MM.1S (cell line): ENCODE data around the gene HOXB3.

Experiments used
- DNase-seq: peaks from one replicate; pipeline ENCODE4 v3.0.0-alpha.2; 2015
- H2AFZ ChIP-seq: fragments of 300-600 bp; sonication (generic); 2 replicates; pipeline ENCODE4 v1.6.0; 2016; ENCODE audit warnings: antibody characterized with exemption, low read length
- H3F3A ChIP-seq: fragments of 300-600 bp; sonication (generic); 2 replicates; pipeline ENCODE4 v1.6.1; 2016; ENCODE audit warnings: mild to moderate bottlenecking, antibody characterized with exemption, low read length, moderate library complexity, mixed read lengths; ENCODE audit not compliant: insufficient read depth
- H3K27ac ChIP-seq: fragments of 300-600 bp; sonication (generic); 2 replicates; pipeline ENCODE4 v1.5.1; 2016; ENCODE audit warnings: mild to moderate bottlenecking, low read length
- H3K27me3 ChIP-seq: fragments of 300-600 bp; sonication (generic); replicated peaks from 2 replicates; pipeline ENCODE4 v1.6.0; 2016; ENCODE audit warnings: low read length; ENCODE audit not compliant: insufficient read depth
- H3K36me3 ChIP-seq: fragments of 300-600 bp; sonication (generic); replicated peaks from 2 replicates; pipeline ENCODE4 v1.6.1; 2016; ENCODE audit warnings: mild to moderate bottlenecking, low read length, mixed read lengths; ENCODE audit not compliant: insufficient read depth
- H3K4me1 ChIP-seq: fragments of 300-600 bp; sonication (generic); 2 replicates; pipeline ENCODE4 v1.6.1; 2016; ENCODE audit warnings: low read length, mixed read lengths
- H3K4me2 ChIP-seq: fragments of 300-600 bp; sonication (generic); 2 replicates; pipeline ENCODE4 v1.6.0; 2016; ENCODE audit warnings: low read depth, low read length
- H3K4me3 ChIP-seq: fragments of 300-600 bp; sonication (generic); 2 replicates; pipeline ENCODE4 v1.5.1; 2016; ENCODE audit warnings: low read length, mixed read lengths
- H3K79me2 ChIP-seq: fragments of 300-600 bp; sonication (generic); 2 replicates; pipeline ENCODE4 v1.6.1; 2016; ENCODE audit warnings: mixed run types, low read length, mixed read lengths
- H3K9ac ChIP-seq: fragments of 300-600 bp; sonication (generic); 2 replicates; pipeline ENCODE4 v1.6.1; 2016; ENCODE audit warnings: low read length, mixed read lengths
- H3K9me2 ChIP-seq: fragments of 300-600 bp; sonication (generic); replicated peaks from 2 replicates; pipeline ENCODE4 v1.6.1; 2016; ENCODE audit warnings: mild to moderate bottlenecking, low read length, mixed read lengths; ENCODE audit not compliant: insufficient read depth
- H3K9me3 ChIP-seq: fragments of 300-600 bp; sonication (generic); replicated peaks from 2 replicates; pipeline ENCODE4 v1.6.1; 2016; ENCODE audit warnings: mild to moderate bottlenecking, low read length, mixed read lengths; ENCODE audit not compliant: insufficient read depth
- H4K20me1 ChIP-seq: fragments of 300-600 bp; sonication (generic); 2 replicates; pipeline ENCODE4 v1.6.1; 2016; ENCODE audit warnings: mild to moderate bottlenecking, low read length, moderate library complexity, mixed read lengths; ENCODE audit not compliant: insufficient read depth
- CTCF ChIP-seq: fragments of 300-600 bp; sonication (generic); IDR thresholded peaks from 2 replicates; pipeline ENCODE4 v1.5.1; 2016; ENCODE audit warnings: antibody characterized with exemption, low read length, mixed read lengths
- EZH2 ChIP-seq: fragments of 300-600 bp; sonication (generic); optimal IDR thresholded peaks from 2 replicates; pipeline ENCODE3; 2017; ENCODE audit warnings: low read depth, mild to moderate bottlenecking, antibody characterized with exemption, low read length, mixed read lengths
- EZH2phosphoT487 ChIP-seq: fragments of 300-600 bp; sonication (generic); IDR thresholded peaks from 2 replicates; pipeline ENCODE4 v1.6.1; 2018; ENCODE audit warnings: antibody characterized with exemption, low read length

Gene HOXB3

DNA sequence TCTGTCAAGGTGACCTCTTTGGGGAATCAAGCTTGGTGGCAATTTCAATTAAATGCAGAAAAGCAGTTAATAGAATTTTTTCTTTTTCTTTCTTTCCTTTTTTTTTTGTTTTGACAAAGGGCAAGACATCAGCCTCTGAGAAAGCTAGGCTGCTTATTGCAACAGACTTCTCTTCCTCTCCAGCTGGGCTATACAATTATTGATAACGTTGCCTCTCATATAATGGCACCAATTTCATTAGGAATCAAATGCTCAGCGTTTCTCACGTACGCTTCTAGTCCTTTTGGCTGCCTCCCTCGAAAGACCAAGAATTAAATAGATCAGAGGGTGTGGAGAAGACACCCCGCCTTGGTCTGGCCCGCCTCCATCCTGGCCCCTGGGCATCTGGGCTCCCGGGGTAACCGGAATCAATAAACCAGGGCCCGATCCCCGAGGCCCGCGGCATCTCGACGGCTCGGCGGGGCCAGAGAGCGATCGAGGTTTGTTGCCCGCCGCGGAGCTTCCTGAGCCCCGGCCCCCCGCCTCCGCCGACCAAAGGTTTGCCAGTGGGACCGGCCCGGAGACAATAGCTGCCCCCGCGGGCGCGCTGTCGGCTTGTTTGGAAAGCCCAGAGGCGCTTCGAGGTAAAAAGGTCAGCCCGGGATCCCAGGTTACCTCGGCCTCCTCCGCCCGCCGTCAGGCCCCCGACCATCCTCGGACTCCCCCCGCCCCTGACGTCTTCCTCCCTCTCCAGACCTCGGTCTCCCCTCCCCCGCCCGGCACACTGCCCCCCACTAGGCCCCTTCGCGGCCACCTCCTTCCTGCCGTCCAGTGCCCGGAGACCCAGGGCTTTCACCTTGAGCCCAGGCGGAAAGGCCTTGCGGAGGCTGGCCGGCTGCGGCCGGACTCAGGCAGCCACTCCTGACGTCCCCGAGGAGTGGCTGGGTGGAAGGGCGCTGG, 63.2 kb downstream of the HOXB3 start:
- Histone ChIP-seq H3K9ac (no peak overlapping the region), H3K9me3 (no peaks in the 10 kb centered on the region), H3K79me2 (no peaks in the 10 kb centered on the region), H3K9me2 (no peaks in the 10 kb centered on the region), H3K4me3 (no peak overlapping the region), H3K36me3 (no peaks in the 10 kb centered on the region), H4K20me1 (no peaks in the 10 kb centered on the region), H3K27ac (no peak overlapping the region), H3K4me2 (no peak overlapping the region), H2AFZ (no peak overlapping the region), H3F3A (no peaks in the 10 kb centered on the region), H3K27me3 (no peaks in the 10 kb centered on the region), H3K4me1 (no peaks in the 10 kb centered on the region)
- no peak for DNase-seq
- no peak for TF ChIP-seq EZH2
- no peak for TF ChIP-seq EZH2phosphoT487
- no peak for TF ChIP-seq CTCF

- no peaks in the 10 kb centered on the region for H3K79me2 ChIP-seq
- no peaks in the 10 kb centered on the region for H3F3A ChIP-seq
- peaks cover 2% of the 10 kb centered on the region; the same call in 1 of the 2 replicates for H3K4me1 ChIP-seq
- DNase-seq, result no peak
- H2AFZ ChIP-seq, result no peak overlapping the region
- no peaks in the 10 kb centered on the region for H3K27me3 ChIP-seq
- H3K4me3 ChIP-seq, result no peak overlapping the region
- H3K27ac ChIP-seq, result no peak overlapping the region
- H3K9ac ChIP-seq, result no peak overlapping the region
- TF ChIP-seq EZH2phosphoT487, result no peak
- TF ChIP-seq CTCF, result no peak; the same call in 1 of the 2 replicates
- TF ChIP-seq EZH2, result no peak
- no peaks in the 10 kb centered on the region for H3K9me3 ChIP-seq
- H3K4me2 ChIP-seq, result no peak overlapping the region
- H4K20me1 ChIP-seq, result no peaks in the 10 kb centered on the region
- no peaks in the 10 kb centered on the region for H3K36me3 ChIP-seq
- no peaks in the 10 kb centered on the region for H3K9me2 ChIP-seq
Measured at GRCh38 chr17:48523010-48523409, 67.0 kb downstream of the HOXB3 start.

DNA sequence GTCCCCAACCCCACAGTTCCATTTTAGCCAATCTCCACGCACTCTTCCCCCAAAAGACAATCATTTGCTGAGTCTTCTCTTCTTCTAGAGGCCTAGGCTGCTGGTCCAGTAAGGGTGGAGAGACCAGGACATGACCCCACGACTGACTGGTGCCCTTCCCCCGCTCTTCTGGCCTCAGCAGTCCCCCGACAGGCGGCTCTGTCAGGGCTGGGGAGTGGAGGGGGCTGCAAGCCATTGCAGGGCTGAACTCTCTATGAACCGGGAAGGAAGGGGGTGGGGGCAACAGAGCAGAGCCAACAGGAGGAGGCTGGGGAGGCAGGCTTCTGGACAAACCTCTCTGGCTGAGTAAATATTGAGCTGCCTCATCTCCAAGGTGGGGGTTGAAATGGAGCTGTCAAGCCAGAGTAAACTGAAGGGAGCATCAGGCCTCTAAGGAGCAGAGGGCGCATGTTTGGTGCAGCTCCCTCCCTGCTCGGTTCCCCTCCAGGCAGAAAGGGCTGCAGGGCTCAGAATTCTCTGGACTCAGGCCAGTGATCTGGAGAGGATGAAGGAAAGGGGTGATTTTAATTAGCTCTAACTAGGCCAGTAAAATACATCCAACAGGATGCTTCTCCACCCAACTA, 67.9 kb downstream of the HOXB3 start:
- Histone ChIP-seq H3K36me3 (no peaks in the 10 kb centered on the region), H3K4me3 (no peak overlapping the region), H3K4me2 (no peak overlapping the region), H3K9me3 (no peaks in the 10 kb centered on the region), H2AFZ (no peak overlapping the region), H3K27ac (no peak overlapping the region), H4K20me1 (no peaks in the 10 kb centered on the region), H3K4me1 (peaks cover 10% of the 10 kb centered on the region), H3F3A (peaks cover 8% of the 10 kb centered on the region), H3K79me2 (no peaks in the 10 kb centered on the region), H3K9me2 (no peaks in the 10 kb centered on the region), H3K9ac (no peak overlapping the region), H3K27me3 (no peaks in the 10 kb centered on the region)
- DNase-seq, result no peak
- TF ChIP-seq EZH2phosphoT487 (no peak), CTCF (no peak)
